22Rv1 (cell line): ENCODE results near the gene DIP2C.
"Not testable (repeated sequence)": the region's sequence is repeated elsewhere in the genome, so short reads cannot be mapped to it uniquely, and the experiment has no call there.

ENCODE experiments used
- H3K27ac ChIP-seq: fragments of 450-650 bp; 2 replicates; pipeline ENCODE4 v1.5.1; 2017
- CTCF ChIP-seq: fragments of 450-650 bp; IDR thresholded peaks from 2 replicates; pipeline ENCODE4 v1.5.1; 2017; ENCODE audit warnings: mild to moderate bottlenecking
- ZFX ChIP-seq: fragments of 450-650 bp; IDR thresholded peaks from 2 replicates; pipeline ENCODE4 v1.6.1; 2017; ENCODE audit warnings: antibody characterized with exemption, borderline replicate concordance

Gene DIP2C

GRCh38 chr10:396535-397220, 292.8 kb downstream of the DIP2C start:
- TF ChIP-seq ZFX (no peak), CTCF (no peak)
- H3K27ac ChIP-seq = no peak overlapping the region

GRCh38 chr10:396107-396506, 293.4 kb downstream of the DIP2C start:
- no peak overlapping the region for H3K27ac ChIP-seq
- TF ChIP-seq ZFX = no peak
- TF ChIP-seq CTCF = no peak

GRCh38 chr10:395665-396064, 293.8 kb downstream of the DIP2C start:
- TF ChIP-seq ZFX (no peak), CTCF (no peak)
- H3K27ac ChIP-seq = no peak overlapping the region

- not testable (repeated sequence) for H3K27ac ChIP-seq
Observed at GRCh38 chr10:394439-395101, 294.9 kb downstream of the DIP2C start.

GRCh38 chr10:393787-394438, 295.6 kb downstream of the DIP2C start:
- TF ChIP-seq CTCF (no peak), ZFX (no peak)
- no peak overlapping the region for H3K27ac ChIP-seq

- H3K27ac ChIP-seq = no peak overlapping the region
- TF ChIP-seq ZFX (no peak), CTCF (no peak)
Observed at GRCh38 chr10:393106-393745, 296.2 kb downstream of the DIP2C start.

GRCh38 chr10:392705-393037, 296.8 kb downstream of the DIP2C start:
- no peak overlapping the region for H3K27ac ChIP-seq
- no peak for TF ChIP-seq ZFX
- no peak for TF ChIP-seq CTCF
